Endothelial cell of umbilical vein (primary cell): Measurements from ENCODE around the gene UGT1A9. TPM values are rescaled to one million over a fixed set of nuclear protein-coding genes. Genes with fewer than 3 reads are reported as not detected.

Experiments used
- BruUV-seq: library from RNA; stranded (reverse); fragments of 400-500 nt; replicated peaks from 2 replicates; lab custom pipeline; 2021; lab: Mats Ljungman, UMichigan
- CTCF ChIA-PET: fragments of 300-600, 350-600 bp; sonication (Branson Sonifier 250); formaldehyde crosslinking; loops from one replicate; lab custom pipeline; 2021; ENCODE audit warnings: antibody characterized with exemption, inconsistent platforms; lab: Charles Lee
- POLR2A ChIA-PET: fragments of 300-600, 350-600 bp; sonication (Branson Sonifier 250); formaldehyde crosslinking; loops from one replicate; lab custom pipeline; 2021; ENCODE audit warnings: antibody characterized with exemption, inconsistent platforms; lab: Charles Lee
- DNase-seq: peaks from one replicate; pipeline ENCODE4 v3.0.0-alpha.2; 2011; ENCODE audit warnings: low read depth, low spot score
- FAIRE-seq: peaks from 2 replicates; lab custom pipeline; 2011; peaks lifted over from hg19 to GRCh38; lab: Jason Lieb, UNC
- H2AFZ ChIP-seq: 2 replicates; pipeline ENCODE4 v1.6.0; 2012; ENCODE audit warnings: low read depth, low read length, control low read depth, inconsistent platforms
- H3K27ac ChIP-seq: 2 replicates; pipeline ENCODE4 v1.5.1; 2011; ENCODE audit warnings: low read depth, mild to moderate bottlenecking, control low read depth, low read length, moderate library complexity; ENCODE audit not compliant: insufficient read depth
- H3K27me3 ChIP-seq, 2 experiments: 2 replicates each; pipeline versions ENCODE4 v1.6.0 to v1.6.1; 2011; ENCODE audit warnings: low read length in 2 of 2, mixed read lengths in 1 of 2; ENCODE audit not compliant: control insufficient read depth in 2 of 2, insufficient read depth in 2 of 2
- H3K36me3 ChIP-seq, 2 experiments: 2 replicates in 1 of 2; 3 replicates in 1 of 2; pipeline ENCODE4 v1.5.1; 2011; ENCODE audit warnings: low read length in 2 of 2, mild to moderate bottlenecking in 1 of 2, moderate library complexity in 1 of 2; ENCODE audit not compliant: control insufficient read depth in 2 of 2, insufficient read depth in 2 of 2; ENCODE audit errors: extremely low read depth in 1 of 2
- H3K4me1 ChIP-seq: 3 replicates; pipeline ENCODE4 v1.5.1; 2011; ENCODE audit warnings: mild to moderate bottlenecking, low read length; ENCODE audit not compliant: control insufficient read depth, insufficient read depth; ENCODE audit errors: extremely low read depth
- H3K4me2 ChIP-seq: 2 replicates; pipeline ENCODE4 v1.6.1; 2011; ENCODE audit warnings: low read length, control low read depth, mixed read lengths; ENCODE audit not compliant: insufficient read depth
- H3K4me3 ChIP-seq, 3 experiments: fragments of 200-600 bp in 1 of 3; sonication (generic), shearing (Covaris generic) in 1 of 3; replicated peaks in 1 of 3; 2 replicates each; pipeline ENCODE4 v1.5.1; 2011 to 2016; ENCODE audit warnings: control low read depth in 3 of 3, low read length in 3 of 3, mild to moderate bottlenecking in 2 of 3, inconsistent platforms in 1 of 3, low read depth in 1 of 3, moderate library complexity in 1 of 3; ENCODE audit not compliant: insufficient read depth in 1 of 3
- H3K79me2 ChIP-seq: 2 replicates; pipeline ENCODE4 v1.6.0; 2012; ENCODE audit warnings: low read length, inconsistent platforms; ENCODE audit not compliant: control insufficient read depth, insufficient read depth
- H3K9ac ChIP-seq: replicated peaks from 2 replicates; pipeline ENCODE3; 2011; ENCODE audit warnings: low read length, control low read depth; ENCODE audit not compliant: insufficient read depth; ENCODE audit errors: extremely low read depth
- H3K9me1 ChIP-seq: replicated peaks from 3 replicates; pipeline ENCODE4 v1.6.0; 2011; ENCODE audit warnings: mild to moderate bottlenecking, low read length; ENCODE audit not compliant: control insufficient read depth, insufficient read depth; ENCODE audit errors: extremely low read depth
- H3K9me3 ChIP-seq: replicated peaks from 2 replicates; pipeline ENCODE4 v1.5.1; 2012; ENCODE audit warnings: low read length, inconsistent platforms; ENCODE audit not compliant: control insufficient read depth, insufficient read depth
- H4K20me1 ChIP-seq: replicated peaks from 2 replicates; pipeline ENCODE3; 2011; ENCODE audit warnings: mild to moderate bottlenecking, low read length; ENCODE audit not compliant: control insufficient read depth, insufficient read depth; ENCODE audit errors: extremely low read depth
- CTCF ChIP-seq, 2 donors: IDR thresholded peaks; 1 replicate in 1 of 2; 2 replicates in 1 of 2; pipeline ENCODE4 v1.5.1; 2011; ENCODE audit warnings: low read length in 2 of 2, mild to moderate bottlenecking in 2 of 2, moderate library complexity in 2 of 2, control low read depth in 1 of 2, inconsistent platforms in 1 of 2, low read depth in 1 of 2; ENCODE audit not compliant: insufficient read depth in 1 of 2; ENCODE audit errors: extremely low read depth in 1 of 2
- EZH2 ChIP-seq: IDR thresholded peaks from 2 replicates; pipeline ENCODE4 v1.6.1; 2012; ENCODE audit warnings: borderline replicate concordance, low read depth, mild to moderate bottlenecking, moderate library complexity, low read length, inconsistent platforms; ENCODE audit not compliant: severe bottlenecking
- FOS ChIP-seq: IDR thresholded peaks from 2 replicates; pipeline ENCODE4 v1.6.1; 2011; ENCODE audit warnings: mild to moderate bottlenecking, low read length, moderate library complexity, borderline replicate concordance; ENCODE audit not compliant: insufficient read depth
- GATA2 ChIP-seq: IDR thresholded peaks from 2 replicates; pipeline ENCODE4 v1.7.0; 2011; ENCODE audit warnings: low read depth, mild to moderate bottlenecking, moderate library complexity, mixed read lengths, low read length; ENCODE audit not compliant: insufficient read length, insufficient read depth
- JUN ChIP-seq: IDR thresholded peaks from 2 replicates; pipeline ENCODE4 v1.6.1; 2011; ENCODE audit warnings: borderline replicate concordance, low read depth; ENCODE audit not compliant: insufficient read length, insufficient read depth
- MAX ChIP-seq: IDR thresholded peaks from 2 replicates; pipeline ENCODE4 v1.6.1; 2011; ENCODE audit not compliant: insufficient read depth, insufficient read length
- MYC ChIP-seq: IDR thresholded peaks from one replicate; pipeline ENCODE4 v1.6.1; 2011; ENCODE audit warnings: mild to moderate bottlenecking, low read depth, low read length
- POLR2A ChIP-seq: IDR thresholded peaks from 2 replicates; pipeline ENCODE4 v1.6.1; 2012; ENCODE audit warnings: low read depth, mild to moderate bottlenecking, control low read depth, low read length
- POLR2AphosphoS5 ChIP-seq: IDR thresholded peaks from 2 replicates; pipeline ENCODE4 v1.6.1; 2012; ENCODE audit warnings: low read depth, mild to moderate bottlenecking, control low read depth, low read length, moderate library complexity; ENCODE audit not compliant: insufficient read depth
- dilution Hi-C: fragments of 300-500 bp; cut with MboI; formaldehyde crosslinking; loops from one replicate; pipeline ENCODE4 v1.15.0; 2019; ENCODE audit warnings: low sequenced_read_pairs; ENCODE audit not compliant: extremely low pct_ligation_motif_present
- intact Hi-C: fragments of 100-400 bp; cut with micrococcal nuclease; formaldehyde crosslinking; loops from one replicate; pipeline ENCODE4 v1.10.0; 2022
- polyA plus RNA-seq, 4 experiments: library from polyadenylated mRNA; depleted of rRNA in 3 of 4; stranded (reverse) in 3 of 4; unstranded in 1 of 4; fragments of >200 nt; gene quantifications; 2 replicates each; pipeline versions ENCODE4 v1.2.1 to v1.2.3, GENCODE V29; 2011 to 2012; ENCODE audit warnings: missing spikeins in 1 of 4
- total RNA-seq: library from RNA; stranded (reverse); gene quantifications from 2 replicates; pipeline ENCODE4 v1.2.3, GENCODE V29; 2021

UGT1A9 gene
- total and polyA plus RNA-seq, 2 donors (not counting 3 experiments of a cell fraction or from before 2014, with no cell fraction given): not detected

GRCh38 chr2:233746475-233747282, 75.0 kb downstream of the UGT1A9 start:
- Histone ChIP-seq H3K4me3 (no peak overlapping the region), H3K27ac (no peak overlapping the region), H2AFZ (no peak overlapping the region), H3K9me1 (no peaks in the 10 kb centered on the region), H4K20me1 (no peaks in the 10 kb centered on the region), H3K79me2 (no peaks in the 10 kb centered on the region), H3K4me2 (no peak overlapping the region), H3K27me3 (no peaks in the 10 kb centered on the region), H3K4me1 (no peaks in the 10 kb centered on the region), H3K36me3 (no peaks in the 10 kb centered on the region), H3K9ac (no peak overlapping the region), H3K9me3 (no peaks in the 10 kb centered on the region)
- DNase-seq (no peak), FAIRE-seq (no peak)
- dilution Hi-C loops: no loop called here
- intact Hi-C loops: no loop called here
- no peak for TF ChIP-seq MYC
- no peak for TF ChIP-seq MAX
- TF ChIP-seq CTCF (IDR thresholded peaks at IDR 0.05; ENCODE audit: extremely low read depth in 1 of 2, insufficient read depth in 1 of 2, low read depth in 1 of 2, low read length in 2 of 2): no peak
- no peak for TF ChIP-seq JUN
- TF ChIP-seq POLR2AphosphoS5: no peak
- TF ChIP-seq FOS: no peak
- TF ChIP-seq GATA2: no peak
- TF ChIP-seq EZH2: no peak
- TF ChIP-seq POLR2A: no peak
- no TSS peak for BruUV-seq
- POLR2A ChIA-PET: no interaction called here
- CTCF ChIA-PET: no interaction called here
